GM21360 (cell line): Measurements from ENCODE around the gene TMEM232.
"Not testable (repeated sequence)": the region's sequence is repeated elsewhere in the genome, so short reads cannot be mapped to it uniquely, and the experiment has no call there.

ENCODE experiments used
- ATAC-seq: cut with Tn5 transposase; IDR thresholded peaks from one replicate; pipeline ENCODE4 v1.9.1; 2021; ENCODE audit warnings: mild to moderate bottlenecking, moderate library complexity; ENCODE audit not compliant: unreplicated experiment

TMEM232 gene

DNA sequence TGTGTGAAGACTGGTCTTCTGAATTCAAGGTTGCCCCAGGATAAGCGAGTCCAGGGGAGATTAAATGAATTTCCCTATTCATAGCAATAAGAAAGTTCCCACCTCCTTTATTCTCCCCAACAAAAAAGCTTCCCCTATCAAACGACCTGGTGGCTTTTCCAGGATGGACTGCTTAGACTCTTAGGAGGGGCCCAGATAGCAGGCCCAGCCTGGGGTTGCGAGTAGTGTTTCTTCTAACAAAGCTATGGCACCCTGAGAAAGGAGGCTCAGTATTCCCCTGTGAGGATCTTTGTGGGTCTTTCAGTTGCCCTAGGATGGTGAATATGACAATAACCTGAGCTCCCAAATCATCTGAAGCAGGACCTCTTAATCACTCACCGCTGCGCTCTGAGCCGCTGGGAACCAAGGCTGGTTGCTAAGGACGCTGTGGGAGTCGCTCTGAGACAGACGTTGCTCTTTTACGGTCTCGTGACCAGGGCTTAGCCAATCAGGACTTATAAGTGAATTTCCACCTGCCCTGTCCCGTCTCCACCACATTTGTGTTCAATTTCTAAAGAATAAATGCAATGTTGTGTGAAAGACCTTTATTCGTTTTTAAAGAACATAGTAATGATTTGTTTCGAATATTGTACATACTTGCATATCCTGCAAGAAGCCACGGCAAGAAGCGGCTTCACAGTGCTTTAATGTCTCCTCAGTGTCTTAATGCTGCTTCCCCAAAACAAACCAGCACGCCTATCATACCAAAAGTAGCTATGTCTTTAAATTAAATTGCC is at the start of gene TMEM232:
TMEM232 (minus strand) TSS at position 423 of the 776 bp plus-strand sequence. CDS start 59,319 bp downstream, outside the sequence.
- peak; percentile 100 for ATAC-seq

DNA sequence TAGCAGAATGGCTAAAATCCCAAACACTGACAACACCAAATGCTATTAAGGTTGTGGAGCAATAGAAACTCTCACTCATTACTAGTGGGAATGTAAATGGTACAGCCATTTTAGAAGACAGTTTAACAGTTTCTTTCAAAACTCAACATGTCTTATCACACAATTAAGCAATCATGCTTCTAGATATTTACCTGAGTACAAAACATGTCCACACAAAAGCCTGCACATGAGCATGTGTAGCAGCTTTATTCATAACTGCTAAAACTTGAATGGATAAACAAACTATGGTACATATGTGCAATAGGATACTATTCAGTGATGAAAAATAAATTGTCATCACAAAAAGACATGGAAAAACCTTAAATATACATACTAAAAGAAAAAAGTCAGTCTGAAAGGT is 43.8 kb upstream of the TMEM232 start:
- ATAC-seq = no peak

DNA sequence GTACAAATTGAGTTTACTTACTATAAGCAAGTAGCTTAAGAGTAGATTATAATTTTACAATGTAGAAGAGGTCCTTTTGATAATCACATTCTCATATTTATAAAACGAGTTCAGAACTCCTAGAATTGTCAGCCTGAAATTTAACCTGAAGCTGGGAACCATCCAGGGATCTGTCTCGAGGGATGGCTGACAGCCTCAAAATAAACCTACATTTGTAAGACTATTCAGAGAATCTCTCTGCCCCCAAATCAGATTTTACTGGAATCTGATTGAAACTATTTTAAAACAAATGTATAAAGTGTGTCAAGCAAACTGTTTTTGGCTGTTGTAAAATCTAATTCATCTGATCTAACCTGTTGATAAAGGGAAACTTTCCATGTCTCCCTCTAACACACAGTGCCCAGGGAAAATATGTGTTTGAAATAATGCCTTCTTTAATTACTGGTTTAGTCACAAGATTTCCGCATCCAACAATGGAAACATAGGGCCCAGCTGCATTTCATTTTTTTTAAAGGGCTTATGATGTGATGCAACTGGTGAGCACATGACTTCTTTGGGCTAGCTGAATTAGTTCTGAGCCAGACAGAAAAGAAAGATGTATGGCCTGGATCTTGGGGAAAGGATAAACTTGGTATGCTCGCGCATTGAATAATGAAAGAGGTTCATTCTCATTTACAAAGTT is 42.7 kb upstream of the TMEM232 start:
- no peak for ATAC-seq

DNA sequence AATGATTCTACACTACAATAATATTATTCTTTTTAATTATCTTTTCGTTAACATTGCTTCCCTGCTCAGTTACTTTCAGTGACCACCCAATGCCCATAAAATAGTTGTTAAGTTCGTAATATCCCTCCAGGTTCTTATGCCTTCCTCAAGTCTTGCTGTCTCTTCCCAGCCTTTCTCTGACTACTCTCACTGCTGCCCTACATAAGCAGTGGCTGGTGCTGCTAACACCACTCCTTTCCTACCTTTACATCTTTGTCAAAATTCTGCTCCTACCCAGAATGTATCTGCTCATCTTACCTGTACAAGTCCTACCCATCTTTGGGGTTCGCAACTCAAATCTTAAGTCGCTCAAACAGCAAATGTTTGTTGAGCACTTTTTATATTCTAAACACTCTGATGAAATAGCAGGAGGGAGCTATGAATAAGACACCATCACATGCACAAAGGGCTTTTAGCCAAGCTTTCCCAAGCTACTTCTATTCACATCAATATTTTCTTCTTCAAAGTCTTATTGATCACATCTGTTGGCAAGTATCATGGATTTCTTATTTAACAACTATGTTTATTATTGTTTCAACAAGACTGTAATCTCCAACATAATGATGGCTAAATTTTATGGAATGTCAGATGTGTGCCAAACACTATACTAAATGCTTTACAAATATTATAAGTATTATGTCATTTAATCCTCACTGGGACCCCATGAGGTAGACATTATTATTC is 41.8 kb upstream of the TMEM232 start:
- ATAC-seq = no peak

DNA sequence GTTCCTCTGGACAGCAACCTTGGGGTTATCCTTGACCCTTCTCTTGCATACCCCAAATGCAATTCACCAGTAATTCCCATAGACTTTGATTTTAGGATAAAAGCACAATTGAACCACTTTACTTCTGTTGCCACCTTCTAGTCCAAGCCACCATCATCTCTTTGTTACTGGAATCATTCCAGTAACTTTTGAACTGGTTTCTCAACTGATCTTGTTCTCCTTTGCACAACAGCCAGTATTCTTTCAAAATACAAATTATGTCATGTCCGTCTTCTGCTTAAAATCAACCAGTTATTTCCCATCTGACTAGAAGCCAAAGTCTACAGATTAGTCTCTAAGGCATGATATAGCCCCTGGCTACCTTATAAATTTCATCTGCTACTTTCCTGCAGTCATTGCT is 33.7 kb upstream of the TMEM232 start:
- ATAC-seq = no peak

DNA sequence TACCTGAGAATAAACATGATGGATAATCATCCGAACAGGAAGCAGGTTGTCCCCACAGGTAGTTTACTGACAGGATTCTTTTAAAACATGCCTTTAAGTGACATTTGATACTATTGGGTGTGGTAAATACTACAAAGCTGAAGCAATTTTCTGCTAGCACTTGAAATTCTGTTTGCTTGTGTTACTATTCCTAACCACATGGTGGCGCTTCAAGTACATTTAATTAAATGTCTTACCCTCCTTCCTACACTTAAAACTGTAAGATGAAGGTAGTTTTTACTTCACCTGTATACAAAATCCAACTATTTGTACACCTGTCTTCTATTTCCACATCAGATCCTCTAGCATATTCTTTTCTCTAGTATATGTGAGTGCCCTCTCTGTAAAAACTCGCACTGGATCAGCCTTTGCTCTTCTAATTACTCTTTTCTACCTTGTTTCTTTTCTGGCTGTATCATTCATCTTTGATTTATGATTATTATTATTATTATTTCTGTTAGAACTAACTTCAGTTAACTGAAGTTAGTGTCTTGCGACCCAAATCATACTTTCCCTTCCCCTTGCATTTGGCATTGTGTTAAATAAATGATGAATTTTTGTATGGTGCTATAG is 30.8 kb upstream of the TMEM232 start:
- ATAC-seq = no peak

DNA sequence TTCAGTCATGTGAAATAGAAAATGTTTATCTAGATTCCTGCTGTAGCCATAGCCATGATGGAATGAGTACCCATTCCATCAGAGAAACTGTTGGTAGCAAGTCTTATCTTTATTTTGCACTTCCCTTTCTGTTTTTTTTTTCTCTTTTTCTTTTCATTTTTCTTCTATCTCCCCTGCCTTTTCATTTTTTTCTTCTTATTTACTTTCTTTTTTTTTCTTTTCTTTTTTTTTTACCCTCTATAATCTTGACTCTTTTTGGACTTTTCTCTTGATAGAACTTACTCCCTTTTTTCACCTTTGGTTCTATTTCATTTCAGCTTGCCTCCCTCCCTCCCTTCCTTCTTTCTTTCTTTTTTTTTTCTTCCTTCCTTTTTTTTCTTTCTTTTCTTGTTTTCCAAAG is 27.7 kb upstream of the TMEM232 start:
- ATAC-seq = no peak

DNA sequence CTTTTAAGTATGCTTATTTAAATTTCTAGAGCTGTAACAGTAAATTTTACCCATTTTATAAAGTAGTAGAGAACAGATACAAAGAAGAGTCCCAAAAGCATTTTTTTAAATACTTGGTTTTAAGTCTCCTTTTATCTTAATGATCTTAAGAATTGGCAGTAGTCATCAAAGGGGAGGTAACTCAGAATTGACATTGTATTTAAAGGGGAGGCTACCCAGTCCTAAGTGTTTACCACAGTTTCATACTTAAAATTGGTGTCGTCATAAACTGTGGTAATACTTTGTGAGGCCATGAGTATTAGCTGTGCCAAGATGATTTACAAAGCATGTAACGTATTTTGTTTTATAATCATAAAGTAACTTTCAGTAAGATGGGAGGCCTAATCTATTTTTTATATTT is 27.1 kb upstream of the TMEM232 start:
- no peak for ATAC-seq

DNA sequence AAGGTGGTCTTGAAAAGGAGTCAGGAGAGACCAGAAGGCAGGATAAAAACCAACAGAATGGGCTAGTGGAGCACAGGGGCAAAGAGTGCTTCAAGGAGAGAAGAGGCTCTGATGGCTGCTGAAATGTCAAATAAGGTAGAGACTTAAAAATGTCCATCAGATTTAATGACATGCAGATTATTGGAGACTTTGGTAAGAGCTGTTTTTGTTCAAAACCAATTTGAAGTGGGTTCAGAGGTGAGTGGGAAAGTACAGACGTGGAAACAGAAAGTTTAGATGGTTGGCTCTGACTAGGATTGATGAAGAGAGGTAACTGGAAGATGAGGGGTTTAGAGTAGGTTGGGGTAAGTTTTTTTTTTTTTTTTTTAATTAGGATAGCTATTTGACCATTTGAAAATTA is 26.5 kb upstream of the TMEM232 start:
- peak; percentile 21 for ATAC-seq

DNA sequence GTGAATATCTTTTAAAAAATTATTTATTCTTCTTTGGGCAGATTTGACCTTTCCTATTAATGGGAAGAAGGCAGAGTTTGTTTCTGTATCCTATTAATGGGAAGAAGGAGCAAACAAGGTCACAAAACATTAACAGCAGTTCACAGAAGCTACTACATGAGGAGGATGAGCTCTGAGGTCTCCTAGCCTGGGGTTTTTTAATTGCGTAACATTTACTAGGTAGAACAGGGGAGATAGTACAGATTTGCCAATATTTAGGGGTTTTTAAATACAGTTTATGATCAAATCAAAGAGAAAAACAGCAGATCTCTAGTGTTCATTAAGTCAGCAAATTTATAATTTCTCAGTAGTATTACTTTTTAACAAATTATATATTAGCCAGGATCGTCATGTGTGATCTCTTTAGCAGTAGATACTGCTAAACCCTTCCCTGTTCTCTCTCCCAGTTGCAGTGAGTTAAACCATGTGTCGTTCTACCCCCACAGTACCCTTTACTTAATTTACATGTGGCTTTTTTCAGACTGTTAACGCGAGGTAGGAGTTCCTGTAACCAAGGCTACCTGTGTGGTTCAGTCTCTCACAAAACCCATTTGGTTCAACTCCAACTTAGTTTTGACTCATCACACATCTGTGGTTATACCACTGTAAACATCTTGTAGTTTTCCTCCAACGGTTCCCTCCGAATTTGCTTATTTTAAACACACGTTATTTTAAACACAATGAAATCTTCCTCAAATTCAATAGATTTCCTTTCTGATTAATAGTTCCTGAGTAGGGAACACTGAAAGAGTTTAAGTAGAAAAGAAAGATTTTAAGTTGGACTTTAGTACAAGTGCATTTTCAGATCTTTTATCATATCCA is 25.7 kb upstream of the TMEM232 start:
- ATAC-seq = peak; percentile 97

DNA sequence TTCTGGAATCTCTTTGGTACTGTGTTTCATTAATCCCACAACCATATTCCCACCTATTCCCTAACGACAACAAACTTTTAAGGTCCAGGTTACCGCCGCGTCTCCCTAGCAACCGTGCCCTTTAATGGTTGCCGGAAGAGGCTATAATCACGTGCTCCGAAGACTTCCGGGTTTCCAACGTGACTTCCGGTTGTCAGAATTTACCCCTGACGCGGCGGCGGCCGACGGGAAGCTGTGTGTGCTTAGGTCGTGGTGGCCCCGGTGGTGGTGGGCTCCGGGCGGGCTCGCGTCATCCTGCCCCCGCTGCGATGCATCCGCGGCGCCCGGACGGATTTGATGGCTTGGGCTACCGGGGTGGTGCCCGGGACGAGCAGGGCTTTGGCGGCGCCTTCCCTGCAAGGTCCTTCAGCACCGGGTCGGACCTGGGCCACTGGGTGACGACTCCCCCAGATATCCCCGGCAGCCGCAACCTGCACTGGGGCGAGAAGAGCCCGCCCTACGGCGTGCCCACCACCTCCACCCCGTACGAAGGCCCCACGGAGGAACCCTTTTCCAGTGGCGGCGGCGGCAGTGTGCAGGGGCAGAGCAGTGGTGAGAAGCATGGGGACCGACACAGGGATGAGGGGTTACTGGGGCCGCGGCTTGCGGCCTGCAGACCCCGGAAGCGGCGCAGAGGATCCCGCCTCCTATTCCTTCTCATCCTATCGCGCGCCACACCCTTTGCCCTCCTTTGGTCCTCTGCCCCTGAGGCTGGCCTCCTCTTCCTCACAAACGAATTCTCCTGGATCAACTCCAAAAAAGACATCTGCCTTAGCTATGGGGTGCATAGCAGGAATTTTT is 12.6 kb upstream of the TMEM232 start, which contains the start of gene SLC25A46:
SLC25A46 (plus strand) TSS at position 196 of the 840 bp plus-strand sequence; CDS start at position 309, 113 bp downstream.
- peak; percentile 95 for ATAC-seq

DNA sequence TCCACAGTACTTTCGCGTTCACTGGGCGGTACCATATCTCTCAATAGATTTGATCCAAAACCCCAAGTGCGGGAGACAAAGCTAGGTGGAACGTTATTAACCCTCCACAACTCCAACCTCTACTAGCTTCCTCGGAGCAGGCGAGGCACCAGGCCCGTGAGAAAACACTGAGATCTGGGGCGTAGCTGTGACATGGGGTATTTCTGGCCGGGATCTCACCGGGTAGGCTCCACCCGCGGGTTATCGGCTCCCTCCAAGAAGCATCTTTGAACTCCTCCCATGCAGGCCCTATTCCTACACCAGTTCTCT is 12.0 kb upstream of the TMEM232 start:
- ATAC-seq = peak; percentile 56

DNA sequence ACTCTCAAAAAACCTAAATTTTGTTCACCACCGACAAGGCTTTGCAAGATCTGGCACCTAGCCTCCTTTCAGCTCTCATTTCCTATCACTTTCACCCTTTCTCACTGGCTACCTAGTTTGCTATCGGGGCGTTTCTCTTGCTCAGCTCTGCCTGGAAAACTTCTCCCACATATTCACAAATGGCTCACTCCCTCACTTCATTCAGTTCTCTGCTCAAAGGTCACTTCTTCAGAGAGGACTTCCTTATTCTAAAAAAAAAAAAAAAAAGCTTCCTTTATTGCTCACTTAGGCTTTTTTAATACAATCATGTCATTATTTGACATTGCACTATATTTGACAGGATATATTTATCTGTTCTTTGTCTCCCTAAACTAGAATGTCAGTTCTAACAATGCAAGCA is 10.3 kb upstream of the TMEM232 start:
- no peak for ATAC-seq

DNA sequence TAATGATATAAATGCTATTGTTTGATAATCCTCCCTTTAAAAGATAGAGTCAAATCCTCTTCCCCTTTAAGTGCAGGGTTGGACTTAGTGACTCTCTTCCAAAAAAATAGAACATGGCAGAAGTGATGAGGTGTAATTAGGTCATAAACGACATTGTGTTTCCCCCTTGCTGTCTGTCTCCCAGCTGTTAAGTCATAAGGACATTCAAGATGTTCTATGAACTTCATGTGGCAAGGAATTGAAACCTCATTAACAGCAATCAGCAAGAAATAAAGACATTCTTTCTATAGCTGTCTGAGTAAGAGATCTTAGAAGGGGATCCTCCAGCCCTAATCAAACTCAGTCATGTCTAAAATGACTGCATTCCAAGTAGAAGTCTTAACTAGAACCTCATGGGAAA is 9.1 kb upstream of the TMEM232 start:
- ATAC-seq = no peak

DNA sequence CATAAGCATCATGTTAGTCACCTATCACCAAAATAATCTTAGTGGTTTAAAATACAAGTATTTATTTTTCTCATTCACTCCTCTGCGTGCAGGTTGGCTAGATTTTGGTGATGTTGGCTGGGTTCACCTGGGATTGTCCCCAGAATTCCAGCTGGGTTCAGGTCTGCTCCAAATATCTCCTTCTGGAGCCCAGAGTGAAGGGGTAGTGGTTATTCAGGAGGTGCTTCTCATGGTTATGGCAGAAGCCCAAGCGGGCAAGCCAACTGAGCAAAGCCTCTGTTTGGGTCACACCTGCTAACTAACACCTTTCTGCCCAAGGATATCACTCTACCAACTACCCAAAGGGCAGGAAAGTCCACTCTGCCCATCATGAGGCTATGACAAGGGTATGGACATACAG is 7.6 kb upstream of the TMEM232 start:
- no peak for ATAC-seq

DNA sequence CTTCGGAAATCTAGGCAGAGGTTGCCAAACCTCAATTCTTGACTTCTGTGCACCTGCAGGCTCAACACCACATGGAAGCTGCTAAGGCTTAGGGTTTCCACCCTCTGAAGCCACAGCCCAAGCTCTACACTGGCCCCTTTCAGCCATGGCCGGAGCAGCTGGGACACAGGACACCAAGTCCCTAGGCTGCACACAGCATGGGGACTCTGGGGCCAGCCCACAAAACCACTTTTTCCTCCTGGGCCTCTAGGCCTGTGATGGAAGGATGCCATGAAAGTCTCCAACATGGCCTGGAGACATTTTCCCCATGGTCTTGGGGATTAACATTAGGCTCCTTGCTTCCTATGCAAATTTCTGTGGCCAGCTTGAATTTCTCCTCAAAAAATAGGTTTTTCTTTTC is 5.0 kb upstream of the TMEM232 start:
- not testable (repeated sequence) for ATAC-seq

DNA sequence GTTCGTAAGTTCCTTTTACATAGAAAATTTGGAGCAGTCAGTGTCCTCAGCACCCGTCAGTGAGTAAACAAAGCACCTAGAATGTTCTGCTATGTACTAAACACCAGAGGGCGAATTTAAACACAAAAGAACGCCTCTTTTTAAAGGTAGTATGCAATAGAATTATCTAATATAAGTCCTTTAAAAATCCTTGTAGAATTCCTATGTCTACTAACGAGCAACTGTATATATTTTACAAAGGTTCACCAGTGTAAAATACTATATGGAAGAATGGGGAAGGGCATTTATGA is 499 bp upstream of the TMEM232 start:
- ATAC-seq = peak; percentile 36

DNA sequence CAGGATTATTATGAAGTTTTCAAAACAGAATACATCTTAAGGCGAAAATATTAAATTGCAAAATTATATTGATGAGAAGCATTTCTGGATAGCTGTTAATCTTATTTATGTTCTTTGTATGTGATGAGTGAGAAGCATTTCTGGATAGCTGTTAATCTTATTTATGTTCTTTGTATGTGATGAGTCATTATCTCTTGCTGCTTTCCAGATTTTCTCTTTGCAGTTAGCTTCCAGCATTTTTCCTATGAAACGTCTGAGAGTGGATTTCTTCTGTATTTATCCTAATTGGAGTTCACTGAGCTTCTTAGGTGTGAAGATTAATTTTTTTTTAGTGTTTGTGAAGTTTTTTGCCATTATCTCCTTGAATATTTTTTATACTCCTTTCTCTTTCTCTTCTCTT is 8.2 kb downstream of the TMEM232 start:
- no peak for ATAC-seq
